NCI-H2196 treated with DMSO at 0.1 percent for 48 hours (cell line): ENCODE results near the gene SLC16A2.

Experiments
- DNase-seq: peaks from one replicate; lab custom pipeline; 2025; ENCODE audit not compliant: unreplicated experiment; lab: John Stamatoyannopoulos, UW

The SLC16A2 gene

DNA sequence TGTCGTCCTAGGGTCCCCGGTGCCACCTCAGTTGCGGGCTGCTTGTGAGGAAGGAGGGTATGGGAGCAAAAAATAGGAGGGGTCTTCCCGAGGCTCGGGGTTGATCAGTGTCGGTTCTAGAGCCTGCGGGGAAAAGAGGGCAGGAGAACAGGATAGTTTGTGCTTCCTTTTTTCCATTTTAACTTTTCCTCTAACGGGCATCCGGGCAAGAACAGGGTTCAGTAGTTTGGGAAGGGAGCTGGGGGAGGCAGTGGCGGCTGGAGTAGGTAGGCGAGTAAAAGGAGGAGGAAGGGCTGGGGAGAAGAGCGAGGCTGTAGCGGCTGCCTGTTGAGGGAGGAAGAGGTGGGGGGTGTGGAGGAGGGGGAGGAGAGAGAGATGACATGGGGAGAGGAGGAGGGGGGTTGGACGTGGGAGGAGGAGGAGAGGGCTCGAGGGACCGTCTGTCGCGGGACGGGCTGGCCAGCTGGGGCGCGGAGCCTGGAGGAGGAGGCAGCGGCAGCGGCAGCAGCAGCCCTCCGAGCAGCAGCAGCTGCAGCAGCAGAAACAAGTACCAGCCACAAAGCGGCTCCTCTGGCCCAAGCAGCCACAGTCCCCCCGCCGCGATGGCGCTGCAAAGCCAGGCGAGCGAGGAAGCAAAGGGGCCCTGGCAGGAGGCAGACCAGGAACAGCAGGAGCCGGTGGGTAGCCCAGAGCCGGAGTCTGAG, at the start of gene SLC16A2:
Gene SLC16A2, plus strand, starts transcription at position 458 of the 704 bp plus-strand sequence. Its CDS starts 145 bp downstream, at position 603.
- no peak for DNase-seq

- DNase-seq, result no peak
These were observed 49.0 kb upstream of the SLC16A2 start for GRCh38 chrX:74372272-74372671.

DNA sequence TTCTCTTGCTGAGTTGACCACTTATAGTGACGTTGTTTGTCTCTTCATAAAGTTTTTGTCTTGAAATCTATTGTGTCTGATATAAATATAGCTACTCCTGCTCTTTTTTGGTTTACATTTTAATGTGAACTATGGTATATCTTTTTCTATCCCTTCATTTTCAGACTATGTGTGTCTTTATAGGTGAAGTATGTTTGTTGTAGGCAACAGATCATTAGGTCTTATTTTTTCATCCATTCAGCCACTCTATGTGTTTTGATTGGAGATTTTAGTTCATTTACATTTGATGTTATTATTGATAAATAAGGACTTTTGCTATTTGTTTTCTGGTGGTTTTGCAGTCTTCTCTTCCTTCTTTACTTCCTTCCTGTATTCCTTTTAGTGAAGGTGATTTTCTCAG, 44.0 kb upstream of the SLC16A2 start:
- DNase-seq, result no peak

DNA sequence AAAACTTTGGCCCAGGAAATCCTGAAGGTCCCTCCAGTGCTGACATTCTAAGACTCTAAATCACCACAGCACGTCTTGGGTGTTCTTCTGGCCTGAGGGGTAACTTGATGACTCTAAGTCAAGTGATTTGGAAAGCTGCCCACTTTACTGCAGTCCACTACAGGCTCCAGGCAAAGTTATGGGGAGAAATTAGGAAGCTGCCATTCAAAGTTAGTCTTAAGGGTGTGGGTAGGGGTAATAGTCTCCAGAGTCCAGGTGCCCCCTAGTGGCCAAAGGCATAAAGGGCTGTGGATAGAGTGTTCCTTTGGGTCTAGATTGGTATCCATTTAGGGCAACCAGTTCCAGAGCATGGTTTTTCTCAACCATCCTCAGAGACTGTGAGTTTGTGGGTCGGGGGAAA, 38.7 kb upstream of the SLC16A2 start:
- no peak for DNase-seq

DNA sequence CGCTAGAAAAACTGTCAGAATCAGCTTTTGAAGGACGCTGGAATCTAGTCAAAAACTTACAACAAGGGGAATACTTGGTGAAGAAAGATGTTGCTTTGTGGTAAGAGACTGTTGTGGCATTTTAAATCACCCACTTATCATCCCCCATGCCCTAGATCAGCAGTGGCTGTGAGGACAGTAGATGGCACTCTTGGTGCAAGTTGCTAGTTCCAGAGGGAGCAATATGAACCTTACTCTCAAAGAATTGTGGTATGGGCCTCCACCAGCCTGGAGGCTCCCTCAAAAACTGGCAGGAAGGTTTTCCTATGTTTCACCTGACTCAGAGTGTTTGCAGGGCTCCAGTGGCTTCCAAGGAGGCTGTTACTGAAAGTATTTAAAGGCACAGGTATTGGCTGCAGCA, 37.7 kb upstream of the SLC16A2 start:
- no peak for DNase-seq

GRCh38 chrX:74389016-74389722, 32.1 kb upstream of the SLC16A2 start:
- DNase-seq, result no peak

- no peak for DNase-seq
These were observed 25.7 kb upstream of the SLC16A2 start for GRCh38 chrX:74395556-74395955.

DNA sequence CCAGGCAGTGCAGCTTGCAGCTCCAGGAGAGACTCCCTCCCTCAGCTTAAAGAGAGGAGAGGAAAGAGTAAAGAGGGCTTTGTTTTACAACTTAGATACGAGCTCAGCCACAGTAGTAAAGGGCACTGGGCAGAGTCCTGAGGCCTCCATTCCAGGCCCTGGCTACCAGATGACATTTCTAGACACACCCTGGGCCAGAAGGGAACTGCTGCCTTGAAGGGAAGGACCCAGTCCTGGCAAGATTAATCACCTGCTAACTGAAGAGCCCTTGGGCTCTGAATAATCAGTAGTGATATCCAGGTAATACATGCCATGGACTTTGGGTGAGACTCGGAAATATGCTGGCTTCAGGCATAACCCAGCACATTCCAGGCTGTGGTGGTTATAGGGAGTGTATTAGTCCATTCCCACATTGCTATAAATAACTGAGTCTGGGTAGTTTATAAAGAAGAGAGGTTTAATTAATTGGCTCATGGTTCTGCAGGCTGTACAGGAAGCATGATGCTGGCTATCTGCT, 15.3 kb upstream of the SLC16A2 start:
- no peak for DNase-seq

- DNase-seq, result no peak
These were observed 13.0 kb upstream of the SLC16A2 start for GRCh38 chrX:74408304-74408703.

DNA sequence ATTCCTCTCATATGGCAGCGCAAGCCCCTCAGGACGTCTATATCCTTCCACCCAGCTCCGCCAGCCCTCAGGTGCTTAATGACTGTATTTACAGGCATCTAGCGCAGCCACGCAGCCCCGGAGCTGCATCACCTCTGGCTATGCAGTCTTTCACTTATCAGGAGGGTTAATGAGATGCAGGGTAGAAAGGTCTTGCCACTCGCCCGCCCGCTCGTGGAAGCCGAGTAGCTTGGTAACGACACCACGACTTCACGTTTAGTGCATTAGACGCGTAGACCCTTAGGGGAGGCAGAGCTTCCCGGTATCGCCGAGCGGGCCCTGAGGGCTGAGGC, 1.5 kb upstream of the SLC16A2 start:
- DNase-seq, result no peak

DNA sequence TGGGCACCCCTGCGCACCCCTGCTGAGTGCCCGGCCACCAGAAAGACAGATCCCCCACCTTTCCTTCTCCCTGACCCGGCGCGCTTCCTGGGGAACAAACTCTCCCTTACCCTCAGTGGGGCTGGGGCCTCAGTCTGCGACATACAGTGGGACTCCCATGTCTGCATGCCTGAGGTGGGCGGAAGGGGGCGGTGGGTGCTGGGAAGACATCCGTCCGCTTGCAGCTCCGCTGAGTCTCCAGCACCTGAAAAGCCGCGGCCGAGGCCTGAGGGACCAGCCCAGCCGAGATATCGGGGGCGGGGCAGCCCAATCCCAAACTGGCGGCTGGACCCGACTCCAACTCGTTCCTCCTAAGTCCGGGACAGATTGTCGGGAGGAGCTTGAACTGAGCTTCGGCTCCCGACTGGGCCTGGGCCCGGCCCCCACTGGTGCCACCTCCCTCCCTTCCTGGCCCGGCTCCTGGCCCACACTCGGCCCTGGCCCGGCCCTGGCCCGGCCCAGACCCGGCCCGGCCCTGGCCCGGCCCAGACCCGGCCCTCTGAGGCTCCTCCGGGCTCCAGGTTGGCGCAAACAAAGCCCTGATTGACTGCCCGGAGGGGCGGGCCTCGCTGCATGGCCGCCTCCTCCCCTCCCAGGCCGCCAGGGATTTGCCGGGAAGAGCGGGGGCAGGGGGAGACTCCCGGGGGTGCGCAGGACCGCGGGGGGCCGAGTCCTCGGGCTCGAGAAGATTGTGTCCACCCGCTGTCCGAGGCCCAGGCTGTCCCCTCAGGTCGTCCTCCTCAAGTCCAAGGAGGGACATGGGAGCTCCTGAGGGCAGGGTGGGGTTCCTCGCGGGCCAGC, 877 bp upstream of the SLC16A2 start:
- DNase-seq, result no peak

DNA sequence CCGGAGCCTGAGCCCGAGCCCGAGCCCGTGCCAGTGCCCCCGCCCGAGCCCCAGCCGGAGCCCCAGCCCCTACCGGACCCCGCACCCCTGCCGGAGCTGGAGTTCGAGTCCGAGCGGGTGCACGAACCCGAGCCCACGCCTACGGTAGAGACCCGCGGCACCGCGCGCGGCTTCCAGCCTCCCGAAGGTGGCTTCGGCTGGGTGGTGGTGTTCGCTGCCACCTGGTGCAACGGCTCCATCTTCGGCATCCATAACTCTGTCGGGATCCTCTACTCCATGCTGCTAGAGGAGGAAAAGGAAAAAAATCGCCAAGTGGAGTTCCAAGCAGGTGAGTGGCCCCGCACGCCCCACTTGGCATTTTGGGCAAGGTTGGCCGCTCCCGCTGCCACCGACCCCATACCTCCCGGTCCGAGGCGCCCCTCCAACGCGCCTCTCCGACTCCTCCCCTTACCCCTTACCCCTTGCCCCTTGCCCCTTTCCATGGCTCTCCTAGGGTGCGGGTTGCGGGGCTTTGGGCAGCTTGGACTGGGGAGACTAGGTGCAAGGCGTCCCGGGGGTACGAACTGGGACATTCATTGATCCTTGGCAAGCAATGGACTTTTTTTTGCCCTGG, 553 bp downstream of the SLC16A2 start:
- no peak for DNase-seq

DNA sequence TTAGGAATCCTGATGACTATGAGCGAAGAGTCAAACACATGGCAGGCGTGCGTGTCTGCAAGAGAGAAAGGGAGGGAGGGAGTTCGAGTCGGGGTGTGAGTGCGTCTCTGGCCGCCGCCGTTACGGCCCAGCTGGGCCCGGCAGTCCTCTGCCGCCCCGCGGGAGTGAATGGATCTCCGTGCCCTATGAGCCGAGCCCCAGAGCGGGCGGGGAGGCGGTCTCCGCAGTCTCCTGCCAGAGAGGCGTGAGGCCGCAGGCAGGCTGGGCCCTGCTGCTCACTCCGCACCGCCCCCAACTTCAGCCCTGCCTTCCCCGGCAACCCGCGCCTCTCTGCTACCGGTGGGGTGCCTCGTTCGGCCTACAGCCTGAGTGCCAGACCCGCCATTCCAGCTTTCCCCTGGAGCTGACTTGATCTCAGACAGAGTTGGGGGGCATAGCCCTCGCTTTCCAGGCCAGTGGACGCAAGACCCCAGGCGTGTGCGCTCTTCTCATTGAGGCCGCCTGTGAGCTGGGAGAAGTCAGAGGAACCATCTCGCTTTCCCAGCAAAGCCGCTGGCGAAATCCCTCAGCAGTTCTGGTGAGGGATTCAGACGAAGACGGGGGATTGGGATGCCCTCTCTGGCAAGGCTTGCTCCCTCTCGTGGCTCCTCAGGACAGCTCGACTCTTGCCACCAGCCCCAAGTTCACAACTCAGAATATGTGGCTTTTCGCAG, 1.4 kb downstream of the SLC16A2 start:
- DNase-seq, result no peak

DNA sequence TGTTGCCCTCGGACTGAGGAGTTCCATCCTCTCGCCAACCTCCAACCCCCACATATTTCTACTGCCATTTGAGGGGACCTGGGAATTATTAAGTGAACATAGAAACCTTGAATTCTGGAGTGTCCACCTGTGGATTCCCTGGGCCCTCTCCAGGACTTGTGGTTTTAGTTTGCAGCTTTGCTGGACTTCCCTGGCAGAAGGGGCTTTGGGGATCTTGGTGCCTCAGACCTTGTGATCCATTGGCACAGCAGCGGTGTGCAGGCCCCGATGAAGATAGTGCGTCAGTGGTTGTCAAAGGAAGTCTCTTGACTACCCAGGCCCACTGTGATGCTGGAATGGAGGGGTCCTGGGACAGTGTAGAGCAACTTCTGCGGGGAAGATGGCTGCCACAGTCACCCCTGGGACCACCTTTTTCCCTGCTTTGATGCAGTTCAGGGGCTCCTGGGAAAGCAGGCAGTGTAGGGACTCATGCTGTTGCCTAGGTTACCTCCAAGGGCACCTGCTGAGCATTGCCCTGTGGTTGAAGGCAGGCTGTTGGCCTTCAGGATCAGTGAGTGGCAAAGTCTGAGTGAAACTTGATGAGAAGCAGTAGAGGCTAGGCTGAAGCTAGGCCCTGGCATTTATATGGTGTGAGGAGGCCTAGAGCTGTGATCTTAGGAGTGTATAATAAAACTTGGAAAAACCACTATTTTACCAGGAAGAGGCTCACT, 2.2 kb downstream of the SLC16A2 start:
- DNase-seq, result no peak

DNA sequence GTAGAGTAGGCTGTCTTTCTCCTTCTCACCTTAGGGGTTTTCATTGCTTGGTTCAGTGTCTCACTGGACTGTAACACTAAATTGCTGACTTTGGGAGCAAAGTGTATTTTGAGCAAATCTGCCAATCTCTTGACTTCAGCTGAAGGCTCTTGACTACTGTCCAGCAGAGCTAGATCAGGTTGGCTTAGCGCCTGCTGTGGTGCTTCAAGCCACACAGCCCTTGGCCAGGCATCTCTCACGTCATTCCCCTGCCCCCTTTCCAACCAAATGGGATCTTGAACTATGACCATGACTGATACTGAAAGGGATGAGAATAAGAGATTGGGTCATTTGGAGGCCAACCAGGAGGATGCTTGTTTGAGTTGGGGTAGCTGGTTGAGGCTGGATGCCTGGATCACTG, 4.8 kb downstream of the SLC16A2 start:
- DNase-seq, result no peak

DNA sequence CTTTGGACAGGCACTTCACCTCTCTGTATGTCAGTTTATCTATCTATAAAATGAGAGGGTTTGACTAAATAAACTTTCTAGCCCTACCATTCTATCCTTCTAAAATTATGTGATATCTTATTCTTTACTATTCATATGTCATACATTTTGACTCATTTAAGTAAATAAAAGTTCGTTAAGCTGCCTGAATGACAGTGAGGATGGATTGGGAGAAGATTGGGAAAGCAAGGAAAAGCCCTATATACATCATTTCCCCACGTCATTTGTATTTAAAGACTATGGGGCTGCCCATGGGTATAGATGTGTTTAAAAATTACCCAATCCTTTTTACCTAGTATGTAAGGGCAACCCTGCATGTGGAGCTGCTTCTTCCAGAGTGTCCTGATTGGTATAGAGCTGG, 5.3 kb downstream of the SLC16A2 start:
- DNase-seq, result no peak

GRCh38 chrX:74431797-74432196, 10.5 kb downstream of the SLC16A2 start:
- no peak for DNase-seq

DNA sequence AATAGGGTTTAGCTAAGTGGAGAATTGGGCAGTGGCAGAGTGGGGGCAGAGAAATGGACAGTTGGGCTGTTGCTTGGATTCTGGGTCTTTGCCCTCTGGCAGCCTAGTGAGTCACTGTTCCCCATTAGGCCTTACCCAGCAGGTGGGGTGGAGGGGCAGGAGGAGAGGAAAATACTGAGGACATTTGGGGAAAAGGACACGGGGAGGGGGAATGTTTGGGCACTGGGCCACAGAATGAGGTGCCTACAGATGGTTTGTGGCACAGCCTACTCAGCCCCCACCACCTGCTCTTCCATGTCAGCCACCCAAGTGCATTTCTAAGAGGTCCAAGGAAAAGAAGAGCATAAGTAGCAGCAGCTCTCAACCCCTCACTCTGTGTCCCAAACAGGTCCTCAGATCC, 13.0 kb downstream of the SLC16A2 start:
- no peak for DNase-seq

DNA sequence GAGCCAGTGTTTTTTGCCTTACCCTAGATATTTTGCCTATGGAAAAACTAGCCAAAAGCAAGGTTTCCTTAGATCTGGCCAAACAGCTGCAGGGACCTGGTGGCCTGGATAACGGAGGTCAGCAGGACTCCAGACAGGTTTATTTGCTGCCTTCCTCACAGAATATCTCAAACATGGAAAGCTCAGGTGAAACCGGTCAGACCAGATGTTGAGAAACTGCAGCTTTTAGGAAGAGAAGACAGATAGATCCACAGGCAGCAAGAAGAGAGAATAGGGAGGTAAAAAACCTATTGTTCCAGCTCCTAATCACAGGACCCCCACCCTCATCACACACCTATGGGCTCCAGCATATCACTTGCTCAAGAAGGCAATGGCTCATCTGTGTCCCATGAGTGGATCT, 16.2 kb downstream of the SLC16A2 start:
- DNase-seq, result no peak

DNA sequence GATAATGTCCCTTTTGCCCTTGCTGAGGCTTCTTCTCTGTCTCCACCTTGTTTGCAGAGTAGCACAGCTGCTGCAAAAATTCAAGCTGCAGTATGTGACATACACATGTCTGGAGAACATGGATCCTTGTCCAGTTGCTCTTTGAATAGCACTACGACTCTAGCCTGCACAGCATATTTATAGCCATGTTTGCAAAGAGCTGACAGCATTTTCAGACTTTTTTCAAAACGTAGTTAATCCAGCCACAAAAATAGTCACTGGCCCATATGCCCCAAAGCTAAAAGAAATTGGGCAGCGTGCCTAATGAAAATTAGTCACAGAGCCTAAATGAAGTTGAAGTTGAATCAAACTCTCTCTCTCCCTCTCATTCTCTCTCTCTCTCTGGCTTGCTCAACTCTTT, 17.5 kb downstream of the SLC16A2 start:
- DNase-seq, result no peak
